ENCODE results near the gene BBC3. TPM values are rescaled to one million over a fixed set of nuclear protein-coding genes. Genes with fewer than 3 reads are reported as not detected.
"Not testable (repeated sequence)": the region's sequence is repeated elsewhere in the genome, so short reads cannot be mapped to it uniquely, and the experiment has no call there.

The BBC3 gene
- total and polyA plus RNA-seq, 7 experiments from 2014 or later, result 8.5 to 42.0 (median 16.3) TPM

GRCh38 chr19:47269596-47269995 lies 38.6 kb upstream of the BBC3 start:
- POLR2A ChIA-PET, result no interaction called here
- no peaks in the 10 kb centered on the region for H3K27me3 ChIP-seq (ENCODE audit: control insufficient read depth in 2 of 2, insufficient read depth in 2 of 2, low read length in 2 of 2)
- Mint-ChIP-seq H3K9me3 (no peaks in the 10 kb centered on the region), H3K4me1 (peaks cover 10 to 17% (median 11%) of the 10 kb centered on the region in 7 donors), H3K27ac (no peak overlapping the region), H3K27me3 (no peaks in the 10 kb centered on the region), H3K36me3 (peaks cover 0 to 35% (median 7%) of the 10 kb centered on the region in 5 donors), H3K4me3 (no peak overlapping the region)
- peaks cover 0 to 7% of the 10 kb centered on the region in 2 donors for H3K4me1 ChIP-seq (ENCODE audit: control insufficient read depth in 2 of 2, insufficient read depth in 2 of 2, low read length in 2 of 2)
- ATAC-seq (no peak), DNase-seq (no peak)
- H3K36me3 ChIP-seq (ENCODE audit: control insufficient read depth in 2 of 3, insufficient read depth in 3 of 3, low read length in 3 of 3), result peaks cover 0 to 62% (median 6%) of the 10 kb centered on the region in 3 experiments
- CTCF ChIA-PET, result no interaction called here
- H3K9me3 ChIP-seq (ENCODE audit: control insufficient read depth in 2 of 3, low read length in 3 of 3), result no peaks in the 10 kb centered on the region
- intact Hi-C loops (cut with micrococcal nuclease), result no loop called here
- no peak overlapping the region for H3K4me3 ChIP-seq (ENCODE audit: low read length)
- H3K27ac ChIP-seq (ENCODE audit: low read depth, low read length), result no peak overlapping the region

- ChIA-PET CTCF (no interaction called here), POLR2A (interaction anchor here (0.6 kb wide), 1 partner anchor 154 kb away, joined by 3 read pairs; the partner anchor contains the start of gene ZC3H4)
- DNase-seq, result no peak
- no peaks in the 10 kb centered on the region for H3K9me3 ChIP-seq (ENCODE audit: control insufficient read depth in 2 of 3, low read length in 3 of 3)
- Mint-ChIP-seq H3K9me3 (no peaks in the 10 kb centered on the region), H3K4me1 (peaks cover 9 to 17% (median 10%) of the 10 kb centered on the region in 7 donors), H3K27ac (peak overlapping the region in 3 of 9 donors; percentile 10 to 40 (median 22)), H3K27me3 (no peaks in the 10 kb centered on the region), H3K36me3 (peaks cover 0 to 40% (median 12%) of the 10 kb centered on the region in 5 donors), H3K4me3 (no peak overlapping the region)
- no peaks in the 10 kb centered on the region for H3K27me3 ChIP-seq (ENCODE audit: control insufficient read depth in 2 of 2, insufficient read depth in 2 of 2, low read length in 2 of 2)
- no peak overlapping the region for H3K4me3 ChIP-seq (ENCODE audit: low read length)
- intact Hi-C loops (cut with micrococcal nuclease), result no loop called here
- H3K4me1 ChIP-seq (ENCODE audit: control insufficient read depth in 2 of 2, insufficient read depth in 2 of 2, low read length in 2 of 2), result peaks cover 0 to 5% of the 10 kb centered on the region in 2 donors
- H3K27ac ChIP-seq (ENCODE audit: low read depth, low read length), result no peak overlapping the region
- no peak for ATAC-seq
- H3K36me3 ChIP-seq (ENCODE audit: control insufficient read depth in 2 of 3, insufficient read depth in 3 of 3, low read length in 3 of 3), result peaks cover 0 to 73% (median 10%) of the 10 kb centered on the region in 3 experiments
Measured at GRCh38 chr19:47268028-47268427, 37.0 kb upstream of the BBC3 start.

GRCh38 chr19:47267350-47267759 lies 36.4 kb upstream of the BBC3 start:
- intact Hi-C loops (cut with micrococcal nuclease), result no loop called here
- no peaks in the 10 kb centered on the region for H3K4me1 ChIP-seq (ENCODE audit: control insufficient read depth in 2 of 2, insufficient read depth in 2 of 2, low read length in 2 of 2)
- Mint-ChIP-seq H3K27me3 (no peaks in the 10 kb centered on the region), H3K9me3 (no peaks in the 10 kb centered on the region), H3K36me3 (peaks cover 0 to 42% (median 12%) of the 10 kb centered on the region in 5 donors), H3K4me3 (no peak overlapping the region), H3K4me1 (peaks cover 2 to 10% (median 4%) of the 10 kb centered on the region in 7 donors), H3K27ac (no peak overlapping the region)
- peaks cover 0 to 80% (median 14%) of the 10 kb centered on the region in 3 experiments for H3K36me3 ChIP-seq (ENCODE audit: control insufficient read depth in 2 of 3, insufficient read depth in 3 of 3, low read length in 3 of 3)
- H3K9me3 ChIP-seq (ENCODE audit: control insufficient read depth in 2 of 3, low read length in 3 of 3), result no peaks in the 10 kb centered on the region
- ChIA-PET CTCF (no interaction called here), POLR2A (interaction anchor here (0.6 kb wide), 1 partner anchor 154 kb away, joined by 3 read pairs; the partner anchor contains the start of gene ZC3H4)
- ATAC-seq, result no peak
- no peak overlapping the region for H3K27ac ChIP-seq (ENCODE audit: low read depth, low read length)
- no peaks in the 10 kb centered on the region for H3K27me3 ChIP-seq (ENCODE audit: control insufficient read depth in 2 of 2, insufficient read depth in 2 of 2, low read length in 2 of 2)
- no peak overlapping the region for H3K4me3 ChIP-seq (ENCODE audit: low read length)
- no peak for DNase-seq

DNA sequence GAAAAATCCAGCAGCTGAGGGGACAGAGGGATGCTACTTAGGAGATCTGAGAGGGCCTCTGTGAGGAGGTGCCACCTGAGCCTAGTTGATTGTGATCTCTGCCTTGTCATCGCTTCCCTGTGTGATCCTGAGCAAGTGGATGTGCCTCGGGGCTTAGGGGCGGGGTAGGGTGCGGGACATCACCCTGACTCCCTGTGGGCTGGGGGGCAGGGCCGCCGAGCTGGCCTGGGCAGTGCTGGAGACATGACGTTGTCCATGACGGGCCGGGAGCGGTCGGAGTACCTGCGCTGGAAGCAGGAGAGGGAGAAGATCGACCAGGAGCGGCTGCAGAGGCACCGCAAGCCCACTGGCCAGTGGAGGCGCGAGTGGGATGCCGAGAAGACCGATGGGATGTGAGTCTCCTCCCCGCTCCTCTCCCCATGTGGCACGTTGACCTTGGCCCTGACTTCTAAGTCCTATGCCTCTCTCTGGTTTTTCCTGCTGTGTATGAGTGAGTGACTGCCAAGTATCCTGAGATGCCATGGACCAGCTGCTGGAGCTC lies 35.5 kb upstream of the BBC3 start:
- Mint-ChIP-seq H3K27ac (no peak overlapping the region), H3K9me3 (no peaks in the 10 kb centered on the region), H3K36me3 (peaks cover 0 to 44% (median 12%) of the 10 kb centered on the region in 5 donors), H3K4me3 (no peak overlapping the region), H3K27me3 (no peaks in the 10 kb centered on the region), H3K4me1 (peaks cover 0 to 4% (median 0%) of the 10 kb centered on the region in 7 donors)
- DNase-seq (no peak), ATAC-seq (no peak)
- ChIA-PET POLR2A (no interaction called here), CTCF (interaction anchor here (0.7 kb wide), 1 partner anchor 236 kb away, joined by 3 read pairs; no protein-coding TSS in a partner anchor)
- Histone ChIP-seq H3K4me1 (ENCODE audit: control insufficient read depth in 2 of 2, insufficient read depth in 2 of 2, low read length in 2 of 2) (no peaks in the 10 kb centered on the region), H3K4me3 (ENCODE audit: low read length) (no peak overlapping the region), H3K36me3 (ENCODE audit: control insufficient read depth in 2 of 3, insufficient read depth in 3 of 3, low read length in 3 of 3) (peaks cover 0 to 79% (median 15%) of the 10 kb centered on the region in 3 experiments), H3K27me3 (ENCODE audit: control insufficient read depth in 2 of 2, insufficient read depth in 2 of 2, low read length in 2 of 2) (no peaks in the 10 kb centered on the region), H3K9me3 (ENCODE audit: control insufficient read depth in 2 of 3, low read length in 3 of 3) (no peaks in the 10 kb centered on the region), H3K27ac (ENCODE audit: low read depth, low read length) (no peak overlapping the region)
- intact Hi-C loops (cut with micrococcal nuclease), result no loop called here

GRCh38 chr19:47264629-47265028 lies 33.6 kb upstream of the BBC3 start:
- Histone ChIP-seq H3K4me1 (ENCODE audit: control insufficient read depth in 2 of 2, insufficient read depth in 2 of 2, low read length in 2 of 2) (peaks cover 0 to 2% of the 10 kb centered on the region in 2 donors), H3K9me3 (ENCODE audit: control insufficient read depth in 2 of 3, low read length in 3 of 3) (no peaks in the 10 kb centered on the region), H3K4me3 (ENCODE audit: low read length) (no peak overlapping the region), H3K36me3 (ENCODE audit: control insufficient read depth in 2 of 3, insufficient read depth in 3 of 3, low read length in 3 of 3) (peaks cover 0 to 78% (median 16%) of the 10 kb centered on the region in 3 experiments), H3K27me3 (ENCODE audit: control insufficient read depth in 2 of 2, insufficient read depth in 2 of 2, low read length in 2 of 2) (no peaks in the 10 kb centered on the region), H3K27ac (ENCODE audit: low read depth, low read length) (no peak overlapping the region)
- intact Hi-C loops (cut with micrococcal nuclease), result no loop called here
- H3K4me3 Mint-ChIP-seq, result no peak overlapping the region
- no peak for ATAC-seq
- no peak for DNase-seq
- ChIA-PET CTCF (no interaction called here), POLR2A (no interaction called here)
- H3K4me1 Mint-ChIP-seq, result peaks cover 8 to 14% (median 9%) of the 10 kb centered on the region in 7 donors
- H3K27me3 Mint-ChIP-seq, result no peaks in the 10 kb centered on the region
- peaks cover 9 to 41% (median 21%) of the 10 kb centered on the region in 5 donors for H3K36me3 Mint-ChIP-seq
- no peak overlapping the region for H3K27ac Mint-ChIP-seq
- no peaks in the 10 kb centered on the region for H3K9me3 Mint-ChIP-seq

GRCh38 chr19:47261946-47262793 lies 31.2 kb upstream of the BBC3 start:
- intact Hi-C loops (cut with micrococcal nuclease); H3K27ac ChIP-seq (ENCODE audit: low read depth, low read length); CTCF ChIA-PET; H3K4me3 Mint-ChIP-seq; H3K9me3 Mint-ChIP-seq; H3K27me3 Mint-ChIP-seq; H3K27ac Mint-ChIP-seq; H3K27me3 ChIP-seq (ENCODE audit: control insufficient read depth in 2 of 2, insufficient read depth in 2 of 2, low read length in 2 of 2); H3K4me3 ChIP-seq (ENCODE audit: low read length); H3K9me3 ChIP-seq (ENCODE audit: control insufficient read depth in 2 of 3, low read length in 3 of 3); DNase-seq: not testable (repeated sequence)
- peak; percentile 73 for ATAC-seq
- peaks cover 0 to 78% (median 28%) of the 10 kb centered on the region in 3 experiments for H3K36me3 ChIP-seq (ENCODE audit: control insufficient read depth in 2 of 3, insufficient read depth in 3 of 3, low read length in 3 of 3)
- peaks cover 11 to 24% of the 10 kb centered on the region in 2 donors for H3K4me1 ChIP-seq (ENCODE audit: control insufficient read depth in 2 of 2, insufficient read depth in 2 of 2, low read length in 2 of 2)
- Mint-ChIP-seq H3K4me1 (peaks cover 32 to 39% (median 32%) of the 10 kb centered on the region in 7 donors), H3K36me3 (peaks cover 11 to 50% (median 34%) of the 10 kb centered on the region in 5 donors)
- POLR2A ChIA-PET, result interaction anchor here (0.8 to 3.7 kb wide), 3 partner anchors 12 to 90 kb away, joined by 3 to 16 read pairs (median 5); no protein-coding TSS in a partner anchor

All from naive thymus-derived CD4-positive, alpha-beta T cell (primary cell).